SK-N-SH (cell line): ENCODE results near the gene BCL2L13. TPM values are rescaled to one million over a fixed set of nuclear protein-coding genes. Genes with fewer than 3 reads are reported as not detected.

Source experiments
- CTCF ChIA-PET: fragments of 300-600, 350-600 bp; formaldehyde crosslinking; extraction: SDS; loops from one replicate; lab custom pipeline; 2021; lab: Yijun Ruan, JAX
- POLR2A ChIA-PET: fragments of 350-600 bp; sonication (Branson Sonifier 250); formaldehyde crosslinking; extraction: SDS; loops from one replicate; lab custom pipeline; 2020; ENCODE audit warnings: antibody characterized with exemption, inconsistent platforms; lab: Yijun Ruan, JAX
- DNase-seq: peaks from one replicate; pipeline ENCODE4 v3.0.0; 2012
- H2AFZ ChIP-seq: fragments of 200-600 bp; sonication (generic); 2 replicates; pipeline ENCODE4 v1.8.1; 2016; ENCODE audit warnings: antibody characterized with exemption, mild to moderate bottlenecking, low read depth
- H3F3A ChIP-seq: fragments of 200-600 bp; sonication (generic); replicated peaks from 2 replicates; pipeline ENCODE3; 2016; ENCODE audit warnings: antibody characterized with exemption, mild to moderate bottlenecking; ENCODE audit not compliant: insufficient read depth
- H3K27ac ChIP-seq, 2 experiments: fragments of 200-500 bp in 1 of 2; fragments of 200-600 bp in 1 of 2; sonication (Bioruptor generic) in 1 of 2; sonication (generic), shearing (Covaris generic) in 1 of 2; 2 replicates each; pipeline versions ENCODE4 v1.5.1 to v1.6.1; 2014 to 2016; ENCODE audit warnings: low read depth in 2 of 2, inconsistent platforms in 1 of 2, low read length in 1 of 2, mild to moderate bottlenecking in 1 of 2, mixed read lengths in 1 of 2
- H3K27me3 ChIP-seq: fragments of 200-600 bp; sonication (generic), shearing (Covaris generic); 2 replicates; pipeline ENCODE4 v1.6.1; 2016; ENCODE audit warnings: mixed run types; ENCODE audit not compliant: insufficient read depth
- H3K36me3 ChIP-seq, 2 experiments: fragments of 200-500 bp in 1 of 2; fragments of 200-600 bp in 1 of 2; sonication (Bioruptor generic) in 1 of 2; sonication (generic) in 1 of 2; replicated peaks in 1 of 2; 2 replicates each; pipeline versions ENCODE3 to v1.5.1; 2014 to 2016; ENCODE audit warnings: low read length in 1 of 2, mild to moderate bottlenecking in 1 of 2; ENCODE audit not compliant: insufficient read depth in 2 of 2, control insufficient read depth in 1 of 2
- H3K4me1 ChIP-seq, 2 experiments: fragments of 200-500 bp in 1 of 2; fragments of 200-600 bp in 1 of 2; sonication (Bioruptor generic) in 1 of 2; sonication (generic), shearing (Covaris generic) in 1 of 2; 2 replicates each; pipeline versions ENCODE4 v1.5.1 to v1.6.1; 2014 to 2016; ENCODE audit warnings: low read depth in 1 of 2, low read length in 1 of 2, mixed run types in 1 of 2; ENCODE audit not compliant: insufficient read depth in 2 of 2, control insufficient read depth in 1 of 2
- H3K4me2 ChIP-seq: fragments of 200-600 bp; sonication (generic), shearing (Covaris generic); 2 replicates; pipeline ENCODE4 v1.6.1; 2017; ENCODE audit warnings: mixed run types
- H3K4me3 ChIP-seq, 2 experiments: fragments of 200-500 bp in 1 of 2; fragments of 200-600 bp in 1 of 2; sonication (Bioruptor generic) in 1 of 2; sonication (generic), shearing (Covaris generic) in 1 of 2; 2 replicates each; pipeline versions ENCODE4 v1.5.1 to v1.8.1; 2014 to 2016; ENCODE audit warnings: low read depth in 2 of 2, inconsistent platforms in 1 of 2, low read length in 1 of 2, mild to moderate bottlenecking in 1 of 2, mixed read lengths in 1 of 2, moderate library complexity in 1 of 2
- H3K79me2 ChIP-seq: fragments of 200-600 bp; sonication (generic); 2 replicates; pipeline ENCODE4 v1.8.1; 2017; ENCODE audit warnings: mild to moderate bottlenecking; ENCODE audit not compliant: insufficient read depth
- H3K9ac ChIP-seq: fragments of 200-600 bp; sonication (generic); 2 replicates; pipeline ENCODE4 v1.6.1; 2017; ENCODE audit warnings: mixed run types
- H3K9me2 ChIP-seq: fragments of 200-600 bp; sonication (generic); 2 replicates; pipeline ENCODE4 v1.6.1; 2017; ENCODE audit warnings: mixed run types
- H3K9me3 ChIP-seq: fragments of 200-600 bp; sonication (generic); 2 replicates; pipeline ENCODE4 v1.6.1; 2017; ENCODE audit warnings: mixed run types, mild to moderate bottlenecking, moderate library complexity
- H4K20me1 ChIP-seq: fragments of 200-600 bp; sonication (generic); 2 replicates; pipeline ENCODE4 v1.6.1; 2017; ENCODE audit warnings: mild to moderate bottlenecking, mixed run types; ENCODE audit not compliant: insufficient read depth
- CHD2 ChIP-seq: fragments of 150-350 bp; IDR thresholded peaks from 2 replicates; pipeline ENCODE4 v1.6.1; 2018; ENCODE audit warnings: low read length; ENCODE audit not compliant: partially characterized antibody
- ELF1 ChIP-seq: IDR thresholded peaks from 2 replicates; pipeline ENCODE4 v1.4.0; 2012
- EP300 ChIP-seq, 2 experiments: IDR thresholded peaks; 2 replicates each; pipeline versions ENCODE4 v1.4.0 to v1.6.1; 2012; ENCODE audit warnings: borderline replicate concordance in 1 of 2, low read depth in 1 of 2, low read length in 1 of 2
- EZH2phosphoT487 ChIP-seq: fragments of 200-600 bp; sonication (generic); IDR thresholded peaks from 2 replicates; pipeline ENCODE4 v1.6.1; 2017; ENCODE audit warnings: low read depth, mixed run types, mild to moderate bottlenecking, antibody characterized with exemption, moderate library complexity, borderline replicate concordance
- FOXJ3 ChIP-seq: sonication (generic); formaldehyde crosslinking; IDR thresholded peaks from 2 replicates; pipeline ENCODE4 v1.5.1; 2020; ENCODE audit warnings: mild to moderate bottlenecking, missing genetic modification reagents
- FOXM1 ChIP-seq: IDR thresholded peaks from 2 replicates; pipeline ENCODE4 v1.4.0; 2012; ENCODE audit warnings: low read depth, mild to moderate bottlenecking
- JUND ChIP-seq: IDR thresholded peaks from 2 replicates; pipeline ENCODE4 v1.4.0; 2012
- MEF2A ChIP-seq: IDR thresholded peaks from 2 replicates; pipeline ENCODE4 v1.4.0; 2012; ENCODE audit warnings: low read depth, borderline replicate concordance
- MXI1 ChIP-seq: IDR thresholded peaks from 2 replicates; pipeline ENCODE4 v1.6.1; 2012; ENCODE audit warnings: mild to moderate bottlenecking, low read depth, low read length, improper control_type of control experiment
- NFIC ChIP-seq: IDR thresholded peaks from 2 replicates; pipeline ENCODE4 v1.4.0; 2012; ENCODE audit warnings: borderline replicate concordance
- PBX3 ChIP-seq: IDR thresholded peaks from 2 replicates; pipeline ENCODE4; 2012
- POLR2AphosphoS5 ChIP-seq: IDR thresholded peaks from 2 replicates; pipeline ENCODE4 v1.6.1; 2012; ENCODE audit warnings: low read depth, low read length
- RAD21 ChIP-seq: IDR thresholded peaks from 2 replicates; pipeline ENCODE4 v1.6.1; 2012; ENCODE audit warnings: mild to moderate bottlenecking, low read length
- RCOR1 ChIP-seq: fragments of 150-350 bp; IDR thresholded peaks from 2 replicates; pipeline ENCODE4 v1.6.1; 2017; ENCODE audit warnings: antibody characterized with exemption, low read length
- RFX5 ChIP-seq: IDR thresholded peaks from 2 replicates; pipeline ENCODE4 v1.6.1; 2012; ENCODE audit warnings: mild to moderate bottlenecking, improper control_type of control experiment, low read length
- SMC3 ChIP-seq: IDR thresholded peaks from 2 replicates; pipeline ENCODE4 v1.6.1; 2012; ENCODE audit warnings: low read depth, low read length, improper control_type of control experiment
- TEAD4 ChIP-seq: IDR thresholded peaks from 2 replicates; pipeline ENCODE4 v1.4.0; 2012; ENCODE audit warnings: mild to moderate bottlenecking, borderline replicate concordance; ENCODE audit not compliant: insufficient read depth
- USF1 ChIP-seq: IDR thresholded peaks from 2 replicates; pipeline ENCODE4 v1.4.0; 2012; ENCODE audit warnings: low read depth, borderline replicate concordance
- WGBS: methylation state at CpG from one replicate; pipeline ENCODE4 v1.1.6; 2017; ENCODE audit warnings: low lambda C conversion rate; 5-methylcytosine and 5-hydroxymethylcytosine counted together
- polyA plus RNA-seq, 3 experiments: library from polyadenylated mRNA; depleted of rRNA; stranded (reverse); fragments of >200 nt; gene quantifications; 2 replicates each; pipeline ENCODE4 v1.2.3, GENCODE V29; 2012

Gene BCL2L13
- polyA plus RNA-seq, 1 of the 3 experiments (the other 2 are of a cell fraction): 37.1 TPM

DNA sequence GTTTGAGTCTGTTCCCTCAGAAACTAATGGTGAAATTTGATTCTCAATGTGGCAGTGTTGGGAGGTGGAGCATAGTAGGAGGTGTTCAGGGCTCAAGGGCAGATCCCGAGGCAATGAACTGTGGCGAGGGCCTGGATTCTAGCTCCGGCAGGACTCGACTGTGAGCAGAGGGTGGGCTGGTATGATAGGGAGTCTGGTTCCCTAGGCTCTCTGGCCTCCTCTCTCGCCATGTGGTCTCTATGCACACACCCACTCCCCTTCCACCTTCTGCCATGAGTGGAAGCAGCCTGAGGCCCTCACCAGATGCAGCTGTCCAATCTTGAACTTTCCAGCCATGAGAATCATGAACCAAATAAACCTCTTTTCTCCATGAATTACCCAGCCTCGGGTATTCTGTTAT is 42.3 kb upstream of the BCL2L13 start:
- WGBS: 93% methylated on average over 6 of the region's 6 CpGs
- Histone ChIP-seq H3F3A (no peaks in the 10 kb centered on the region), H3K9me3 (no peaks in the 10 kb centered on the region), H3K9ac (no peak overlapping the region), H3K4me2 (no peak overlapping the region), H2AFZ (no peak overlapping the region), H3K4me3 (no peak overlapping the region), H3K27ac (no peak overlapping the region), H3K36me3 (peaks cover 52 to 66% of the 10 kb centered on the region in 2 experiments), H4K20me1 (no peaks in the 10 kb centered on the region), H3K9me2 (no peaks in the 10 kb centered on the region), H3K27me3 (no peaks in the 10 kb centered on the region), H3K4me1 (peaks cover 0 to 3% of the 10 kb centered on the region in 2 experiments; a peak in 1 of 4 replicates), H3K79me2 (no peaks in the 10 kb centered on the region; the same call in 1 of the 2 replicates)
- POLR2A ChIA-PET: no interaction called here
- DNase-seq: no peak
- CTCF ChIA-PET: interaction anchor here (0.9 to 2.5 kb wide), 2 partner anchors 10 to 38 kb away, joined by 3 to 6 read pairs; no protein-coding TSS in a partner anchor
- TF ChIP-seq SMC3 (no peak), EP300 (IDR thresholded peaks at IDR 0.05; ENCODE audit: borderline replicate concordance in 1 of 2, low read depth in 1 of 2, low read length in 1 of 2) (no peak), PBX3 (no peak), NFIC (no peak), MEF2A (no peak), FOXM1 (no peak), ELF1 (no peak), JUND (no peak), TEAD4 (no peak), CHD2 (no peak), RFX5 (no peak), RAD21 (no peak), RCOR1 (no peak), USF1 (no peak), POLR2AphosphoS5 (no peak), FOXJ3 (CRISPR knock-in tag) (no peak), EZH2phosphoT487 (no peak)

DNA sequence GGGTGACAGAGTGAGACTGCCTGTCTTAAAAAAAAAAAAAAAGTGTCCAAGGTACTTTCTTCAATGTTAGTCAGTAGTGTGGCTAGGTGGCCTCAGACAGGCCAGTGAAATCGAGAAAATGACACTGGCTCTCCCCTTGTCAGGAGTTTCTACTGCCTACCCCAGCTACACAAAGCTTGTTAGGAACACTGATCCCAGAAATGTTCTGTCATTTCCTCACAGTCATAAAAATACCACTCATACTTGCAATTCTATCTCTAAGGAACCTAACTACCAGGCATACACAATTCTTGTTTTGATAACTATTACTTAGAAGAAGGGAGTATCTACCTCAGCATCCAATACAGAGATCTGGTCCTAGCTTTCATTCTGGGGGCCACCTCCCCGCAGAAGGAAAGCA is 41.3 kb upstream of the BCL2L13 start:
- Histone ChIP-seq H3K27ac (no peak overlapping the region), H3K27me3 (no peaks in the 10 kb centered on the region), H3K4me2 (no peak overlapping the region), H3K4me3 (no peak overlapping the region), H3K9me2 (no peaks in the 10 kb centered on the region), H3F3A (no peaks in the 10 kb centered on the region), H3K9ac (no peak overlapping the region), H3K4me1 (peaks cover 0 to 4% of the 10 kb centered on the region in 2 experiments; a peak in 1 of 4 replicates), H3K36me3 (peaks cover 44 to 66% of the 10 kb centered on the region in 2 experiments), H2AFZ (no peak overlapping the region), H3K9me3 (no peaks in the 10 kb centered on the region), H4K20me1 (no peaks in the 10 kb centered on the region), H3K79me2 (peaks cover 7% of the 10 kb centered on the region; the same call in 1 of the 2 replicates)
- no peak for TF ChIP-seq FOXM1
- TF ChIP-seq PBX3: no peak
- no peak for TF ChIP-seq RAD21
- TF ChIP-seq MXI1: no peak
- TF ChIP-seq JUND: no peak
- no peak for DNase-seq
- CTCF ChIA-PET: interaction anchor here (0.9 to 2.5 kb wide), 3 partner anchors 9 to 64 kb away, joined by 3 to 6 read pairs (median 3); no protein-coding TSS in a partner anchor
- POLR2A ChIA-PET: interaction anchor here (0.5 to 0.6 kb wide), 2 partner anchors 127 to 164 kb away, joined by 3 read pairs; no protein-coding TSS in a partner anchor
- 89% methylated on average over 2 of the region's 2 CpGs for WGBS
